Esophagus squamous epithelium (tissue), 5 donors: Measurements from ENCODE around the gene EGF. TPM values are rescaled to one million over a fixed set of nuclear protein-coding genes. Genes with fewer than 3 reads are reported as not detected.

Experiments
- DNase-seq: peaks from one replicate; lab custom pipeline; 2025; lab: John Stamatoyannopoulos, UW
- H3K27ac ChIP-seq, 4 donors: fragments of 200-600 bp; sonication (generic); one replicate each; pipeline ENCODE4 v1.5.1; 2016 to 2019; ENCODE audit warnings: mild to moderate bottlenecking in 1 of 4
- H3K27me3 ChIP-seq, 4 donors: fragments of 200-600 bp; sonication (generic); 1 replicate in 3 of 4; 2 replicates in 1 of 4; pipeline versions ENCODE4 v1.5.1 to v1.6.0; 2017 to 2021; ENCODE audit warnings: antibody characterized with exemption in 1 of 4
- H3K36me3 ChIP-seq, 3 donors: fragments of 200-600 bp; sonication (generic); one replicate each; pipeline ENCODE4 v1.5.1; 2016 to 2019
- H3K4me1 ChIP-seq, 3 donors: fragments of 200-600 bp; sonication (generic); one replicate each; pipeline ENCODE4 v1.5.1; 2017 to 2019
- H3K4me3 ChIP-seq, 4 donors: fragments of 200-600 bp; sonication (generic); 1 replicate in 3 of 4; 2 replicates in 1 of 4; pipeline ENCODE4 v1.5.1; 2016 to 2019; ENCODE audit warnings: mild to moderate bottlenecking in 2 of 4, moderate library complexity in 1 of 4
- H3K9me3 ChIP-seq, 3 donors: fragments of 200-600 bp; sonication (generic); one replicate each; pipeline ENCODE4 v1.5.1; 2016 to 2019
- CTCF ChIP-seq, 6 experiments: fragments of 450-650 bp in 4 of 6; fragments of 200-600 bp in 2 of 6; sonication (generic) in 2 of 6; IDR thresholded peaks; one replicate each; pipeline ENCODE4 v1.5.1; 2016 to 2019; ENCODE audit warnings: antibody characterized with exemption in 6 of 6, mild to moderate bottlenecking in 4 of 6, moderate library complexity in 4 of 6
- POLR2A ChIP-seq, 4 donors: fragments of 450-650 bp; IDR thresholded peaks; one replicate each; pipeline ENCODE4 v1.6.1; 2017; ENCODE audit warnings: antibody characterized with exemption in 4 of 4, mild to moderate bottlenecking in 4 of 4, moderate library complexity in 3 of 4
- WGBS, 2 donors: methylation state at CpG; one replicate each; pipeline ENCODE4 v1.1.5; 2018; 5-methylcytosine and 5-hydroxymethylcytosine counted together
- intact Hi-C: fragments of 100-400 bp; cut with DNase I; formaldehyde crosslinking; loops from one replicate; pipeline ENCODE4 v1.15.0; 2022
- total RNA-seq, 4 donors: library from RNA; depleted of rRNA; stranded (reverse); fragments of >200 nt; gene quantifications; one replicate each; pipeline ENCODE4 v1.1.0, GENCODE V29; 2016
- donor health status: DM: yes; HTN: yes; CAD: no.

The EGF gene
- total RNA-seq, 4 donors from 2014 or later, result 0.19 to 0.70 (median 0.47) TPM

- no peak for TF ChIP-seq POLR2A (IDR thresholded peaks at IDR 0.05)
- no peak for TF ChIP-seq CTCF (IDR thresholded peaks at IDR 0.05)
- WGBS, 2 donors, result 77 to 88% methylated on average over 6 to 8 of the region's 8 CpGs
- no peak overlapping the region for H3K4me3 ChIP-seq
- DNase-seq, result no peak
- no peaks in the 10 kb centered on the region for H3K9me3 ChIP-seq
- H3K27me3 ChIP-seq, result no peaks in the 10 kb centered on the region
- no peaks in the 10 kb centered on the region for H3K4me1 ChIP-seq
- no peak overlapping the region for H3K27ac ChIP-seq
- no peaks in the 10 kb centered on the region for H3K36me3 ChIP-seq
- intact Hi-C loops, result no loop called here
Measured at GRCh38 chr4:109959195-109959594, 46.5 kb downstream of the EGF start.

GRCh38 chr4:109962401-109962800, 49.7 kb downstream of the EGF start:
- Histone ChIP-seq H3K4me1 (peaks cover 0 to 8% (median 0%) of the 10 kb centered on the region in 3 donors), H3K36me3 (no peaks in the 10 kb centered on the region), H3K9me3 (no peaks in the 10 kb centered on the region), H3K4me3 (no peak overlapping the region), H3K27ac (no peak overlapping the region), H3K27me3 (no peaks in the 10 kb centered on the region)
- no peak for DNase-seq
- TF ChIP-seq CTCF (IDR thresholded peaks at IDR 0.05), result no peak
- TF ChIP-seq POLR2A (IDR thresholded peaks at IDR 0.05), result no peak
- intact Hi-C loops, result no loop called here

GRCh38 chr4:109966891-109967481, 54.3 kb downstream of the EGF start:
- no peak overlapping the region for H3K4me3 ChIP-seq
- TF ChIP-seq CTCF (IDR thresholded peaks at IDR 0.05) (no peak), POLR2A (IDR thresholded peaks at IDR 0.05) (no peak)
- intact Hi-C loops, result no loop called here
- 58 to 72% methylated on average over 2 of the region's 2 CpGs for WGBS, 2 donors
- peaks cover 3 to 36% (median 4%) of the 10 kb centered on the region in 3 donors for H3K4me1 ChIP-seq
- H3K27me3 ChIP-seq, result no peaks in the 10 kb centered on the region
- no peaks in the 10 kb centered on the region for H3K9me3 ChIP-seq
- no peak for DNase-seq
- H3K27ac ChIP-seq, result peak overlapping the region in 3 of 4 donors; percentile 57 to 75 (median 74)
- H3K36me3 ChIP-seq, result no peaks in the 10 kb centered on the region

- H3K4me1 ChIP-seq, result peaks cover 3 to 36% (median 4%) of the 10 kb centered on the region in 3 donors
- intact Hi-C loops, result no loop called here
- H3K36me3 ChIP-seq, result no peaks in the 10 kb centered on the region
- H3K9me3 ChIP-seq, result no peaks in the 10 kb centered on the region
- WGBS, 2 donors, result 47 to 48% methylated on average over 5 of the region's 5 CpGs
- H3K27me3 ChIP-seq, result no peaks in the 10 kb centered on the region
- peak overlapping the region; percentile 34 to 75 (median 66) for H3K27ac ChIP-seq
- DNase-seq, result no peak
- TF ChIP-seq CTCF (IDR thresholded peaks at IDR 0.05) (no peak), POLR2A (IDR thresholded peaks at IDR 0.05) (no peak)
- no peak overlapping the region for H3K4me3 ChIP-seq
Measured at GRCh38 chr4:109967798-109968520, 55.3 kb downstream of the EGF start.

GRCh38 chr4:109969087-109969486, 56.4 kb downstream of the EGF start:
- H3K27ac ChIP-seq, result peak overlapping the region in 3 of 4 donors; percentile 53 to 75 (median 74)

More at GRCh38 chr4:109969087-109969486, 56.4 kb downstream of the EGF start:
- Histone ChIP-seq H3K4me3 (no peak overlapping the region), H3K36me3 (no peaks in the 10 kb centered on the region), H3K4me1 (peaks cover 3 to 36% (median 4%) of the 10 kb centered on the region in 3 donors), H3K9me3 (no peaks in the 10 kb centered on the region), H3K27me3 (no peaks in the 10 kb centered on the region)
- DNase-seq, result no peak
- intact Hi-C loops, result no loop called here
- 84 to 89% methylated on average over 3 of the region's 3 CpGs for WGBS, 2 donors
- TF ChIP-seq CTCF (IDR thresholded peaks at IDR 0.05) (no peak), POLR2A (IDR thresholded peaks at IDR 0.05) (no peak)
